HG02763 (cell line): ENCODE results near the gene NRL.
"Not testable (repeated sequence)": the region's sequence is repeated elsewhere in the genome, so short reads cannot be mapped to it uniquely, and the experiment has no call there.

Experiments used
- ATAC-seq: cut with Tn5 transposase; IDR thresholded peaks from one replicate; pipeline ENCODE4 v1.9.1; 2021; ENCODE audit warnings: mild to moderate bottlenecking, moderate library complexity; ENCODE audit not compliant: unreplicated experiment

NRL gene

DNA sequence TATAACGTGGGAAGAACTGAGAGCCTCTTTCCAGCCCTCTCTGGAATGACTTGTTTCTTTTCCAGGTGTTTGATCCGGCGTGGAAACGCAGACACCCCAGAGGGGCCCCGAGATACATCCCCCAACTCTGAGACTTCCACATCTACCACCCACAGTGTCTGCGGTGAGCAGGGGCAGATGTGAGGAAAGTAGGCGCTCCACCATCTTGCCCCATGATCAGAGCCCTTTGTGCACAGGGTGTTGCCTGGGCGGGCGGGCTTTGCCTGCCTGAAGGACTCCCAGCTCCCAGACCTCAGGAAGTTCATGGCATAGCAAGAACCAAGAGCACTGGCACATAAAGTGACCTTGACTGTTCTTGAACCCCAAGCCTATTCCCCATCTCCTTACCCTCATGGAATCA, 60.1 kb downstream of the NRL start:
- ATAC-seq: no peak

DNA sequence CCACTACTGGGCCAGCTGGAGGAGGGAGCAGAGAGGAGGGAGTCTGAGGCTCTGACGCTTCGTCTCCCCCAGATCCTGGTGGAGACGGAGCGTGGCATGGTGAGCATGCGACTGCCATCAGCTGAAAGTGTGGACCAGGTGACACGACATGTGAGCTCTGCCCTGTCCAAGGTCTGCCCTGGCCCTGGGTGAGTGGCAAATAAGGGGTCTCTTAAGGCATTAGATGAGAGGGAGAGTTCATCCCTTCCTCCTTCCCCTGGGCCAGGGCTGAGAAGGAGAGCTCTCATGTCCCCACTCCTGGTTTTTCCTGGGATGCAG, 60.5 kb downstream of the NRL start:
- no peak for ATAC-seq

DNA sequence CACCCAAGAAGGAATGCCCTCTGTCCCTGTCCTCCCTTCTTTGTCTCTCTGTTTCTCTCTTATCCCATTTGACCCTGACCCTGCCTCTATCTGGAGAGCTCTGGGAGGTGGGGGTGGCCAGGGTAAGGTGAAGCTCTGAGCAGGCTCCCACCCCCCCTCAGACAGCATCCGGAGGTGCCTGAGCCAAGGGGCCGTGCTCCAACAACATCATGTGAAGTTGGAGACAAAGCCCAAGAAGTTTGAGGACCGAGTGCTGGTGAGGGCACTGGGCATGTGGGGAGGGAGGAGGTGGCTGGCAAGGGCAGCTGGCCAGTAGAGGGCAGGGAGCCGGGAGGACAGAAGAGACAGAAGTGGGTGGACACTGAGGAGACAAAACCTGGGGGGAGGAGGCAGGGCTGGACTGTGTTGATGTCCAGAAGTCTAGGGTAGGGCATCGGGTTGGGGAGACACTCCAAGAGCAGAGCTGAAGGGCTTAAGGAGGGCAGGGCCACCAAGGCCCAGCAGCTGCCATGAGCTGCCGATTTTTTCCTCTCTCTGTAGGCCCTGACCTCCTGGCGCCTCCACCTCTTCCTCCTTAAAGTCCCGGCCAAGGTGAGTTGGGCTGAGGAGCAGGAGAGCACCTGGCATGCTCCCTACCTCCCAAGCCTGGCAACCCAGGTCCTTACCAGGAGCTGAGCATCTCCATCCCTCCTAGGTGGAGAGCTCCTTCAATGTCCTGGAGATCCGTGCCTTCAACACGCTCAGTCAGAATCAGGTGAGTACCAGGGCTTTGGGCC, 61.0 kb downstream of the NRL start:
- ATAC-seq: no peak

DNA sequence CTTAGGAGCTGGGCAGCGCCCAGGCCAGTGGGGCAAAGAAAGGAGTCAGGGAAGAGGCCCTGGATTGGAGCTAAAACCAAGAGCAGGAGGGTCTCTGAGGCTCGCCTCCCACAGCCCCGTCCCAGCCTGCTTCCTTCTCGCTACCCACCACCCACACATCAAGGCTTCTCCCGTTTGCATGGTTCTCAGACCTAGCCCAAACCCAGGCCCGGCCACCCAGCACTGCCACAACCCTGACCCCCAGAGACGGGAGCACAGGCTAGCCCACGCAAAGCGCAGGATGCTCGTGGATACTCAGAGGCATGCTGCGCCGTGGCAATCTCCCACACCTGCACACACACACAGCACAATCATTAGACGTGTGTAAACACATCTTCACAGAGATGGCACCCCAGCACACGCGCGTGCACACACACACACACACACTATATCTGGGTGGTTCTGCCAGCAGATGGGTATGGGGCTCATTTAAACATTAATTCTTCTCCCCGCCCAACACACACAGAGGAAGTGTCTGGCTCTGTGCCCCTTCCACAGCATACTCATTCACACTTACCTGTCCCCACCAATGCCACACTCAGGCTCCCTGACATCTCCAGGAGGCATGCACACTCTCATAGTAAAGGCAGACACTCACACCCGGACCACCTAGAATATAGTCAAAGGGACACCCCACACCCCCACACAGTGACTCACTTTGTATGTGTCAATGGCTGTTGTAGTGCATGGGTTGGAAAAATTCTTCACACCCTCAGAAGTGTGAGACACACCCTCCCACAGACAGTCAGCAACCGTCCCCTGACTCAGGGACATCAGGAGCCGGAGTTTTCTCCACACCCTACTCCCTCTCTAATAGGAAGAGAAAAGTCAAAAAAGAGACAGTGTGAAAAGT, 61.8 kb downstream of the NRL start:
- no peak for ATAC-seq

DNA sequence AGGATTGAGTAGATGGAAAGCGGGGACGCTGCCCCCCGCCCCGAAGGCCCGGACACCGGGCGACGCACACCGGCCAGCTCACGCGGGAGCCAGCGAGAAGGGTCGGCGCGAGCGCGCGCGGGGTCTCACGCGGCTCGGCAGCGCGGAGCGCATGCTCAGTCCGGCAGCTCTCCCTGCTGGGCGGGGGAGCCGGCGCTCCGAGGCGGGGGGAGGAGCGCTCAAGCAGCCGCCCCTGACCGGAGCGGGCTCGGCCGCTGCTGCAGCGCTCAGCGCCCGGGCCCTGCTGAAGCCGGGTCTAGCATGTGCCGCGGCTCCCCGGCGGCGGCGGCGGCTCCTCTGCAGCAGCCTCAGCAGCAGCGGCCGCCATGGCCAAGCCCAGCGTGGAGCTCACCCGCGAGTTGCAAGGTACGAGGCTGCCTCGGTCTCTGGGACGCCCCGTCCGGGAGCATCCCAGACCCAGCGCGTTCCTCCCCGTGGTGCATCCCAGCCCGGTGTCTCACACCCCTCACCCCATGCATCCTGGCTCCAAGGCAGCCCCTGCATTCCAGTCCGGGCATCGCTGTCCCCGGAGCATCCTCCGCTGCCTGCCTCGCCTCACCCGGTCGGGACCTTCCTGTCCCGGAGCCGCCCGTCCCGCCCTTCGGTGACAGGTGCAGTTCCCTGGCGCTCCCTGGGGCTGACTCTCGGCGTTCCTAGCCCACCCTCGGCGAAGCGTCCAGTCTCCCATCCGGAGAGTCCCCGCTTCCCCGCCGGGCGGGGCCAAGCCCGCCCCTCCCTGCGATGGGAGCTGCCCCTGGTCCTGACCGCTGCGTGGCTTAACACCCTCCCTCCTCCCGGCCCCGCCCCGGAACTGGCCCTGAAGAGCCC, 62.7 kb downstream of the NRL start, which contains the start of gene CARMIL3:
Gene CARMIL3, plus strand, starts transcription at position 221 of the 867 bp plus-strand sequence. Its CDS starts 145 bp downstream, at position 366.
- ATAC-seq: peak; percentile 69

DNA sequence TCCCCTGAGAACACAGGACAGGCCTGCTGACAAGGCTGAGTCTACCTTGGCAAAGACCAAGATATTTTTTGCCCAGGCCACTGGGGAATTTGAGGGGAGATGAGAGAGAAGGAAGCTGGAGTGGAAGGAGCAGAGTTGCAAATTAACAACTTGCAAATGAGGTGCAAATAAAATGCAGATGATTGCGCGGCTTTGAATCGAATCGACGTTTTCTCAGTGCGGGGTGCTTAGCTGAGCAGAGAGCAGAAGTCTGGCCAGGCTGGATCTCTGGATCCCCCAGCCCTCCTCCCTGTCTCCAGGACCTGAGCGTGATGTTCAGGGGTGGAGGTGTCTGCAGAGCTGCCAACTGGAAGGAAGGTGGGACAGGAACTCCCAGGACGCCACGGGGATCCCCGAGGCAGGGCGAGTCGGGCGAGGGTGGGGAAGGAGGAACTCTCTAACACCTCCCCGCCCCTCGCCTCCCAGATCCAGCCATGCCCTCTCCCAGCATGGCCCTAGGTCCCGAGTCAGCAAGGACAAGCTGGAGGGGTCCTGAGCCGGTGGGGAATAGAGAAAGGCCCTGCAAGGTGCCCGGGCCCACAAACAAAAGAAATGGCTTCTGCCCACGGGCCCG, 63.5 kb downstream of the NRL start:
- ATAC-seq: no peak

DNA sequence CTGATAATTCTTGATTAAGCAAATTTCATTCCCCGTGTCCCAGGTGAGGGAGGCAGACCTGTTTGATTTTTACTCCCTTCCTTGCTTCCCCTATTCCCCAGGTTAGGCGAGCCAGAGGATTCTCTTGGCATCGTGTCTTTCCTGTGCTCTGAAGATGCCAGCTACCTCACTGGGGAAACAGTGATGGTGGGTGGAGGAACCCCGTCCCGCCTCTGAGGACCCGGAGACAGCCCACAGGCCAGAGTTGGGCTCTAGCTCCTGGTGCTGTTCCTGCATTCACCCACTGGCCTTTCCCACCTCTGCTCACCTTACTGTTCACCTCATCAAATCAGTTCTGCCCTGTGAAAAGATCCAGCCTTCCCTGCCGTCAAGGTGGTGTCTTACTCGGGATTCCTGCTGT, 64.0 kb downstream of the NRL start:
- not testable (repeated sequence) for ATAC-seq

DNA sequence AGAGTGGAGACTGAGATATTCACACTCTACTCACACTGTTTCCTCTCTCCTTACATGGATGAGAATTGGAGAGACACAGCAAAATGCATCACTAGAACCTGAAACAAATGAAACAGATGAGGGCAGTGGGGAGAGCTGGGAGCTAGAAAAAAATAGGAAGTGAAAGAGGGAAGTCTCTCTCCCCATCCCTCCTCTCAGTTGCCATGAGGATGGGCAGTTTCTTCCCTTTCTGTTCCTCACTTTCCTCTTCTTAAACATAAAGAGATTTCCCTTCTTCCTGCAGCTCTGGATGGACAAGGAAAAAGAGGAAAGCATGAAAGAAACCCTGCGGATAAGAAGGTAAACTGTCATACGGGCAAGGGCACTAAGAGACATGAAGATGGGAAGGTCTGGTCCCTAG, 65.7 kb downstream of the NRL start:
- not testable (repeated sequence) for ATAC-seq

DNA sequence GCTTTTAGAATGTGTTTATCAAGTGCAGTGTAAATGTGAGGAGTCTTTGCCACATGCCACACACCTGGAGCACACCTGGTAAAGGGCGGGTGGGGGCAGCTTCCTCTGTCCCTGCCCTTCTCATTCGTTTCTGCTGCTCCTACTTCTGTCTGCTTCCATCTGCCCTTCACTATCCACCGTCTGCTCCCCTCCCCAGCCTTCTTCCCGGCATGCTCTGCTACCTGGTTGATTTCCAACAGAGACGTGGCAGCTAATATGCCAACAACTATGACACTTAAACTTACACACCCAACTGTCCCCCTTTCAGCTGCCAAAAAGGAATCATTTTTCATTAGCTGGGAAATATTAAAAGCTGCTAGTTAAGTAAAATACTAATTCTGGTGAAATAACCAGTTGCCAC, 72.0 kb downstream of the NRL start:
- ATAC-seq: no peak

DNA sequence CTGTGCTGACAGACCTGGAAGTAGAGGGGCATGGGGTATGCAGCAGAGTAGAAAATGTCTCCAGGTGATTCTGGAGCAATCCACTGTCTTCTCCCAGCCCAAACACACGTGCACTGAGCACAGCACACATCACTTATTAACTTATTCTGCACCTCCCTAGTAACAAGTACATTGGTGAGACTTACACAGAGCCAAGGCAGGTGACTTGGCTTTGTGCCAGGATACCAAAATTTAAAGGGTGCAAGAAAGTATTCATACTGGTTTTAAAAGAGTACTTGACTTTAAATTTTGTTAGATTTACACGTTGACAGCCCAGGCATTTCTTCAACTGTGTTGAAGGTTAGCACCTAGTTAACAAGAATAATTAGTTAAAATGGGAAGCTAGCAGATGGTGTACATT, 74.1 kb downstream of the NRL start:
- ATAC-seq: no peak

DNA sequence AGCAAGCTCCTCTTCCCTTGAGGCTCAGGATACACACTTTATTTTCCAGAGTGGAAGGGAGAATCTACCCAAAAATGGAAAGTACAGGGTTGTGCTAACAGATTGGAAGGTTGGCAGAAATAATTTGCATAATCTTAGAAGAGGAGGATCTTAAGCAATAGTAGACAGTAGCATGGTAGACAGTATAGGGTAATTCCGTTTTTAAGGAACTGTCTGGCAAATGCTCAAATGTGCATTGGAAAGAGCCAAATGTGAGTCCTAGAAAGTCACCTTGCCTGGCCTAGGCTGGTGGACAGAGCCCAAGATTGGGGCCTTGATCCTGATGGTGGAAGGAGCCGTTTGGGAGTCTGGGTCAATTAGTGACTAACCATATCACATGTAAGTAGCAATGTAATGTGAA, 76.1 kb downstream of the NRL start:
- ATAC-seq: no peak

DNA sequence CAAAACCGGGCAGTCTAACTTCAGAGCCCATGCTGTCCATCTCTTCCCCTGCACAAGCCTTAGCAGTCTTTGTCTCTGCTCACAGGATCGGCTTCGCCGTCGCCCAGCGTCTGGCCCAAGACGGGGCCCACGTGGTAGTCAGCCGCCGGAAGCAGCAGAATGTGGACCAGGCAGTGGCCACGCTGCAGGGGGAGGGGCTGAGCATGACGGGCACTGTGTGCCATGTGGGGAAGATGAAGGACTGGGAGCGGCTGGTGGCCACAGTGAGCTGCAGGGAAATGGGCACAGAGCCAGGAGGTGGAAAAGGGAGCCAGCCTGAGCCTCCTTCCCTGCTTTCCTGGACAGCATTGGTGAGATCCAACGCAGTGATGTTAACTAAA, 77.1 kb downstream of the NRL start:
- ATAC-seq: no peak

DNA sequence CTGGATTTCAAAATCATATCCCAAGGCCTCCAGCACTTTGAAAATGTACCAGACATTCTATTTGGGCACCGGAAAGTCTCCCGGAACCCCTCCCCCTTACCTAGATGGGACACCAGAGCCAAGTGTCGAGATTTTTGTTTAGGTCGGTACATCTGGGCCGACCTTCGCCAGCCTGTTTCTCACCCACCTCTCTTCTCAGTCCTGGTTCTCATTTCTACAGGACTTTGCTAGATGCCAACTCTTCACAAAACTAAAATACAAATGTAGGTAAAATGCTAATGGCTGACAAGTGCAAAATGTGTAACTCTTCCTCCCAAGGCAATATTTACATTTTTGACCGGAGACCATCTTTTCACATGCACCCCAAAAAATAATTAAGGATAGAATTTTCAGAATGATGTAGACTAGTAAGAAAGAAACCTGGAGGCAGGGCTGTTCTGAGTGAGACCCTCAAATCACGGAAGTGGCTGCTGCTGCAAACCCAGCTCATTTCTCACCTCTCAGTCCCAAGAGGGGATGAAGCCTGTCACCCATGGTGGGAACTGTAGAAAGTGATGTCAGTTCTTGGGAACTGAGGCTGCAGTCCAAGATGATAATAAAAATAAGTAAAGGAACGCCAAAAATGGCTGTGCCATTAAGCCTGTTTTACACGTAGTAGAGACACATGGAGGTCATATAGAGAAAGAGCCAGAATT, 77.6 kb downstream of the NRL start:
- ATAC-seq: not testable (repeated sequence)

DNA sequence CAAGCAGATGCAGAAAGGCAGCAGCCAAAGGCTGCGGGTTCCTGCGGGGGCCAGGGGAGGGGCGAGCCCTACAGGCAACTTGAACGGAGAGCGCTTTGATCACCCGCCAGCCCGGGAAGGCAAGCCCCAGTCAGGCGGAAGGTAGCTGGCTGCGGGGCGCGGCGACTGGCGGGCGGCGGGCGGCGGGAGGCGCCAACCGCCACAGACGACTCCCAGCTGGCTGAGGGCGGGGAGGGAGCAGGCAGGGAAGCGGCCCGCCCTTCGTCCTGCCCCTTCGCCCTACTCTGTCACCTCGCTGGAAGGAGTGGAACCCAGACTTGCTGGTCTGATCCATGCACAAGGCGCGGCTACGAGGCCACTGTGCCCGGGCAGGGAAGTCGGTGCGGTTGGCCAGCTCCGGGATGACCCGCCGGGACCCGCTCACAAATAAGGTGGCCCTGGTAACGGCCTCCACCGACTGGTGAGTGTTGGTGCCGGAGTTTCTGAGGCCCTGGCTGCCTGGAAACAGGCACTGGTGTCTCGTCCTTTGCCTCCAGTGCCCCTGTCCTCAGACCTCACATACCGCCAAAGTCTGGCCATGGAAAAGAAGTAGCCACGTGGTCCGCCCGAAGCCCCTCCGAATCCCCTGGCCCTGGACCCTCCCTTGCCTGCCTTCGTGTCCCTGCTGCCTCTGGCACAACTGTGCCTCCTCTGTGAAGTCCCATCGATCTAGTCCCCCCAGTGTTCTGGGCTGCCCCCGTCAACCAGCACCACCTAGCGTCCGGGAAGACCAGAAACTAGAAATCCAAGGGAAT, 78.4 kb downstream of the NRL start:
- peak; percentile 64 for ATAC-seq

DNA sequence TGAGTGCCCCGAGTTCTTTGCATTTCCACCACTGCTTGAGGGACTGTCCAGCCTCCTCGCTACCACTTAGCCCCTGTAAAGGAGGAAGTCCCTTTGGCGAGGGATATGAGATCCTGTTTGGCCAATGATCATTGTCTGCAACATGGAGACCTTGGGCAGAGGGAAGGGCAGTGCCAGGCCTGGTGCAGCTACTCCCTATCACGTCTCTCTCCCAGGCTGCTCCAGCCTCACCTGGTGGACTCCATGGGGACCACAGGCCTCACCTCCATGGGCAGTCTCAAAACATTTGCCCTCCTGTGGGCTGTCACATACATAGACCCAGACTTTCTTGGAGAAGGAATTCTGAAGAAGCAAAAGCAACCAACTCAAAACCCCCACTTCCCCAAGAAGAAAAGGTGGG, 79.0 kb downstream of the NRL start:
- not testable (repeated sequence) for ATAC-seq

DNA sequence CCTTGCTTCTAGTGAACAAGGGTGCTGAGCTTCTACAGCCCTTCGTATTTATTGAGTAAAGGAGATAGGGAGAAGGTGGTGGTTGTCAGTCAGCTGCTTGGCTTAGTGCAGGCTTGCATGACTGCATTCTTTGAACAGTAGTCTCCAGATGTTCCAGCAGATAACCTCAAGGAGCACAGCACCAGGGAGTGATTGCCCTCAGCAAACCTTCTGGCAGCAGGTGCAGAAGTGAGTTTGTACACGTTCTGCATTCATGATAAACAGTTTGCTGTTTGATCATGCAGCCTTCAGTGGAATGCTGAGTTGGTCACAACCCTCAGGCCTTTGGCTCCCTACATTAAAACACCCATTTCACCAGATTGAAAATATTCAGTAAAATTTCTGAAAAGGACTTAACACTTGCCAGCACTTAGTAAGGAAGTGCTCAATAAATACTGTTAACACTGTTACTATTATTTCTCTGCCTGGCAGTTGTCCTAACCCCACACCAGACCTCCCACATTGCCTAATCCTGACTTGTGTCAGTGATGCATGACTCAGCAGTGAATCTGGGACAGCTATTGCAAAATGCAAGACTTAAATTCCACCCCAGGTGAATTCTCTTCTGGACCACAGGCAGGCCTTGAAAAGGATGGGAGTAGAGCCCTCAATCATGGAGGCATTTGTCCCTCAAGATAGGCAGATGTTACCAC, 81.9 kb downstream of the NRL start:
- no peak for ATAC-seq

DNA sequence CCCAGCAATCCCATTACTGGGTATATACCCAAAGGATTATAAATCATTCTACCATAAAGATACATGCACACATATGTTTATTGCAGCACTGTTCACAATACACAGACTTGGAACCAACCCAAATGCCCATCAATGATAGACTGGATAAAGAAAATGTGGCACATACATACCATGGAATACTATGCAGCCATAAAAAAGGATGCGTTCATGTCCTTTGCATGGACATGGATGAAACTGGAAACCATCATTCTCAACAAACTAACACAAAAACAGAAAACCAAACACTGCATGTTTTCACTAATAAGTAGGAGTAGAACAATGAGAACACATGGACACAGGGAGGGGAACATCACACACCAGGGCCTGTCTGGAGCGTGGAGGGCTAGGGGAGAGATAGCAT, 83.4 kb downstream of the NRL start:
- ATAC-seq: not testable (repeated sequence)

DNA sequence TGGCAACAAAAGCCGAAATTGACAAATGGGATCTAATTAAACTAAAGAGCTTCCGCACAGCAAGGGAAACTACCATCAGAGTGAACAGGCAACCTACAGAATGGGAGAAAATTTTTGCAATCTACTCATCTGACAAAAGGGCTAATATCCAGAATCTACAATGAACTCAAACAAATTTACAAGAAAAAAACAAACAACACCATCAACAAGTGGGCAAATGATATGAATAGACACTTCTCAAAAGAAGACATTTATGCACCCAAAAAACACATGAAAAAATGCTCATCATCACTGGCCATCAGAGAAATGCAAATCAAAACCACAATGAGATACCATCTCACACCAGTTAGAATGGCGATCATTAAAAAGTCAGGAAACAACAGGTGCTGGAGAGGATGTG, 85.1 kb downstream of the NRL start:
- not testable (repeated sequence) for ATAC-seq
